Esophagus squamous epithelium (tissue), 4 donors: ENCODE data around the gene VEPH1.

Experiments
- CTCF ChIP-seq, 6 experiments: fragments of 450-650 bp in 4 of 6; fragments of 200-600 bp in 2 of 6; sonication (generic) in 2 of 6; IDR thresholded peaks; one replicate each; pipeline ENCODE4 v1.5.1; 2016 to 2019; ENCODE audit warnings: antibody characterized with exemption in 6 of 6, mild to moderate bottlenecking in 4 of 6, moderate library complexity in 4 of 6
- POLR2A ChIP-seq, 4 donors: fragments of 450-650 bp; IDR thresholded peaks; one replicate each; pipeline ENCODE4 v1.6.1; 2017; ENCODE audit warnings: antibody characterized with exemption in 4 of 4, mild to moderate bottlenecking in 4 of 4, moderate library complexity in 3 of 4

GRCh38 chr3:157409516-157409915 lies 93.7 kb downstream of the VEPH1 start:
- TF ChIP-seq CTCF (IDR thresholded peaks at IDR 0.05) (no peak), POLR2A (IDR thresholded peaks at IDR 0.05) (no peak)
